Hematopoietic multipotent progenitor cell treated with erythropoietin and hydrocortisone succinate and interleukin-3 and kit ligand, for 8 days (in vitro differentiated cells): ENCODE results near the gene ARMC9.
"Not testable (repeated sequence)": the region's sequence is repeated elsewhere in the genome, so short reads cannot be mapped to it uniquely, and the experiment has no call there.

ENCODE experiments used
- DNase-seq: peaks from one replicate; pipeline ENCODE4 v3.0.0-alpha.2; 2015

The ARMC9 gene

DNA sequence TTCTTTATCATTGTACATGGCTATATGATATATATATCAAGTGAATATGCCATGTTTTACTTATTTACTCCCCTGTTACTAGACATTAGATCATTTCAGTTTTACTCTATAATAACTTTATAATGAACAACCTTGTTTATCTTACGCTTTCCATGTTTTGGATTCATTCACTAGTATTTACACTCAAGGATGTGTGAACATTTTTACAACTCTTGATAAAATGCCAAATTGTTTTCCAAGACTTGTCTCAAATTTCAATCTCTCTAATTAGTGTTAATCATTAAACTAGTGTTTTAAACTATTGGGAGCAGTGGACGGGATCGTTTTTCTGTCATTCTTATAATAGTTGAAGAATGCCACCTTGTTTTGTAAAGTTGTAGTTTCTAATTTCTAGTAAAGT is 145.6 kb downstream of the ARMC9 start:
- DNase-seq = no peak

DNA sequence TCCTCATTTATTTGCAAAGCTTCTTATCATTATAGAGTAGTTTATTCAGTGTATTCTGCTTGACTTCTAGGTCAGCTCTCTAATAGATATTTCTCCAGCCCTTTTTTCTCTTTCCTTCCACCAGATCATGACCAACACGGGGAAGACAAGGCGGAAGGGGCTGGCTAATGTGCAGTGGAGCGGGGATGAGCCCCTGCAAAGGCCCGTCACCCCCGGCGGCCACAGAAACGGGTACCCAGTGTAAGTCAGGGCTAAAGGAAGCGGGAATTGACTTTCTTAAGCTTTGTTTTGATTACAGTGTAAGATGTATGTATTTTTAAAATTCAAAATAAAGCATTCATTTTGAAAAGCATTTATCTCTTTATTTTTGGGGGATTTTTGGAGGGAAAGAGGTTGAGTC is 146.4 kb downstream of the ARMC9 start:
- no peak for DNase-seq

DNA sequence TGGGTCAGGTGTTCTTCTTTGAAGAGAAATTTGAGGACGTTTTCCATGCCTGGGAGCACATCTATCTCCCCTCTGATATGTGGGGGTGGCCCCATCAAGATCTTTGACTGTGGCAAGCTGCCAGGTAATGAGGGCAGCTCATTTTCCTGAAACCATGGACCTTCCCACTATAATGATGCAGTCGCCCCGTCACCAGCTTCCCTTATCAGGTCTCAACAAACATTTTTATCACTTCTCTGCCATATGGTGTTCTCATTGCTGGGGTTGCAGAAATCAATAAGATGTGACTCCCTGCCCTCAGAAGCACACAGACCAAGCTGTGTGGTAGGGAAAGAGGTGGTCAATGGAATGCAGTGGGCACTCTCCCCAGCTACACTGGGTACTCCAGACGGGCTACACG is 148.7 kb downstream of the ARMC9 start:
- peak; percentile 95 for DNase-seq

DNA sequence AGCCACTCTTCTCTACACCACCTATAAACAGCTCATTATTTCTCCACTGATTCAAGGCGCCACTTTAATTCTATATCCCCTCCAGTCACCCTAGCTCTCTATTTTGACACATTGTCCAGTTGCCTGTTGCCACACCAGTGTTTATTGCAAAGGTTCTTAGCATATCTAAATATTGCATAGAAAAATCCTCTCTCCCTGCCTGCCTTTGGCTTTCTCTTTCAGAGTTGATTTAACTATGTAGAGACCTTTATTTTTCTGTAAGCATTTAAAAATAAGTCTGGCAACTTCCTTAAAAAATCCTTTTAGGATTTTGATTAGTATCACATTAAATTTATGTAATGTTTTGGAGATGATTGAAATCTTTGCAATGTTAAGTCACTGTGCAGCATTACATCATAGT is 149.2 kb downstream of the ARMC9 start:
- DNase-seq = no peak

DNA sequence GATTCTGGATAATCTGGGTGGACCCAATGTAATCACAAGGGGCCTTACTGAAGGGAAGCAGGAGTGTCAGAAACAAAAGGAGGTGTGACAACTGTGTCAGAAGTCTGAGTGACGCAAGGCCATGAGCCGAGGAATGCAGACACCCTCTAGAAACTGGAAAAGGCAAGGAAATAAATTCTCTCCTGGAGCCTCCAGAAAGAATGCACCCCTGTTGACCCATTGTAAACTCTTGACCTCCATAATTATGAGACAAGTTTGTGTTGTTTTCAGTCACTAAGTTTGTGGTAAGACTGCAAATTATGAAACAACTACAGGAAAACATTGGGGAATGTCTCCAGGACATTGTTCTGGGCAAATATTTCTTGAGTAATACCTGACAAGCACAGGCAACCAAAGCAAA is 149.7 kb downstream of the ARMC9 start:
- no peak for DNase-seq

DNA sequence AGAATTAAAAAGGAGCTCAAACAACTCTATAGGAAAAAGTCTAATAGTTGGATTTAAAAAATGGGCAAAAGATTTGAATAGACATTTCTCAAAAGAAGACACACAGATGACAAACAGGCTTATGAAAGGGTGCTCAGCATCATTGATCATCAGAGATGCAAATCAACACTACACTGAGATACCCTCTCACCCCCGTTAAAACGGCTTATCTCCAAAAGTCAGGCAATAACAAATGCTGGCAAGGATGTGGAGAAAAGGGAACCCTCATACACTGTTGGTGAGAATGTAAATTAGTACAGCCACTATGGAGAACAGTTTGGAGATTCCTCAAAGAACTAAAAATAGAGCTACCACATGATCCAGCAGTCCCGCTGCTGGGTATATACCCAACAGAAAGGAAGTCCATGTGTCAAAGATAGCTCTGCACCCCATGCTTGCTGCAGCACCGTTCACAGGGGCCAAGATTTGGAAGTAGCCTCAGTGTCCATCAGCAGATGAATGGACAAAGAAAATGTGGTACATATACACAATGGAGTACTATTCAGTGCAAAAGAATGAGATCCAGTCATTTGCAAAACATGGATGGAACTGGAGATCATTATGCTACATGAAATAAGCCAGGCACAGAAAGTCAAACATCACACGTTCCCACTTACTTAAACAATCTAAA is 150.4 kb downstream of the ARMC9 start:
- peak; percentile 38 for DNase-seq

DNA sequence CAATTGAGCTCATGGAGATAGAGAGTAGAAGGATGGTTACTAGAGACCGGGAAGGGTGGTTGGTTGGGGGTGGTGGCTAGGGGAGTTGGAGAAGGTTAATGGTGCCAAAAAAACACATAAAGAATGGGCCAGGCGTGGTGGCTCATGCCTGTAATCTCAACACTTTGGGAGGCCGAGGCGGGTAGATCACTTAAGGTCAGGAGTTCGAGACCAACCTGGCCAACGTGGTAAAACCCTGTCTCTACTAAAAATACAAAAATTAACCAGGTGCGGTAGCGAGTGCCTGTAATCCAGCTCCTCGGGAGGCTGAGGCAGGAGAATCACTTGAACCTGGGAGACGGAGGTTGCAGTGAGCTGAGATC is 150.9 kb downstream of the ARMC9 start:
- not testable (repeated sequence) for DNase-seq

DNA sequence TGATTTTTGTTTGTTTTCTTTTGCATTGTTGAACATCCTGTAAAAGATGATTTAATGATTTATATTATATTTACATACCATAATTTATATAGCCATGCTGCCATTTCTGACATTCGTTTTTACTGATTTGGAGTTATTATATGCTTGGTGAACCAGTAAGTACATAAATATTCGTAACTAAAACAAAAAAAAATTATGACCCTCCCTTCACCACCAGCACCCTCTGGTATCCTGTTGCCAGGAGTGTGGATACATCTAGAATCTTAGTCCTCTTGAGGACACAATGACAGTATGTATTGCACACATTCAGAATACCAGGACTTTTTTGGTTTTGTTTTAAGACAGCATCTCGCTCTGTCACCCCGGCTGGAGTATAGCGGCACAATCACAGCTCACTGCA is 153.2 kb downstream of the ARMC9 start:
- DNase-seq = no peak

DNA sequence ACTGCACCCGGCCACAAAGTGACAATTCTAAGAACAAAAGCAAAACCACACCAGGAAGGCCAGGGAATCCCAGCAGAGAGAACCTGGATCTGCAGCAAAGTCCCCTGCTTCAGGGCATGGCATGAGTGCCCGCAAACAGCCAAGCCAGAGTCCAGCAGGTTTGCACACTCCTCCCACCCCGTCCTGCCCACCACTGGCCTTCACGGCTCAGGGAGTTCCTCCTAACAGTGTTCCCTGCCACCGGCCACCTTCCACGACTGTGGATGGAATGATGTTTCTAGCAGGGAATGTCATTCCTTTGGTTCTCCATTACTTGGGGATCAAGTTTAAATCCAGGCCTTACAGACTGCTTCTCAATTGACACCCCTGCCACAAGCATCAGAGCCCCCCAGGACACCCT is 155.0 kb downstream of the ARMC9 start:
- DNase-seq = no peak

DNA sequence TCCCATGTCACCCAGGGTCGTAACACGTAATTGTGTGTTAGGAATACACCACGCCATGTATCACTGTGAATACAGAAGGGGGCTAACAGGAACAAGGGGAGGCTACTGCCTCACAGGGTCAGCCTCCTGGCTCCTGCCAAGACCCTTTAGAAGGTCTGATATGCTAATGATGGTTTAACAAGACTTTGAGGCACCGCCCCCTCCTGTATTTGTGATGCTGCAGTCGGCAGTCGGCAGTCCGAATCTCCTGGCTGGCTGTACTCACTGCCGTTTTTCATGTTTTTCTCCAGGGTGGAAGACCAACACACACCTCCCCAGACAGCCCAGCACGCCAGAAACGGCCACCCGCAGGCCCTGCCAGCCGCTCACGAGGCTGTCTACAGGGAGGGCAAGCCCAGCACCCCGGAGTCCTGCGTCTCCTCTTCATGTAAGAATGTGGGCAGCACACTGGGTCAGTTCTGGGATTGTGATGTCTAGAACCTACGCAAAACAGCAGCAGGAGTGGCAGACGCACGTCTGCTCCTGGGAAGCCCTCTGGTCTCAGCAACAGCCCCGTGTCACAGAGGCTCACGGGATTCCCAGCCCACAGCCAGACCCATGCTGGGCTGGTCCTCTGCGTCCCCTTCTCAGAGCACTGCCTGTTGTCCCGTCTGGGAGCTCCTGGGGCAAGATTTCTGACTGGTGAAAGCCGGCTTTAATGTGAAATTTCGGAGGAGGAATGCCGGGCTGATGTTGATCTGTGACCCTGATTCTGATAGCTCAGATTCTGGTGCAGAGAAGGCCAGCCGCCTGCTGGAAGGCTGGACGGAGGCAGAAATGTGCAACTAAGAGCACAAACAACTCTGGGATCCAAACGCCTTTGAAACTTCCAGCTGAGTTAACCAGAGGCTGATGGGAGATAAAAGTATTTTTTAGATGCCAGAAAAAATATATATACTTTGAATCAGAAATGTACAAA is 157.4 kb downstream of the ARMC9 start:
- DNase-seq = no peak

DNA sequence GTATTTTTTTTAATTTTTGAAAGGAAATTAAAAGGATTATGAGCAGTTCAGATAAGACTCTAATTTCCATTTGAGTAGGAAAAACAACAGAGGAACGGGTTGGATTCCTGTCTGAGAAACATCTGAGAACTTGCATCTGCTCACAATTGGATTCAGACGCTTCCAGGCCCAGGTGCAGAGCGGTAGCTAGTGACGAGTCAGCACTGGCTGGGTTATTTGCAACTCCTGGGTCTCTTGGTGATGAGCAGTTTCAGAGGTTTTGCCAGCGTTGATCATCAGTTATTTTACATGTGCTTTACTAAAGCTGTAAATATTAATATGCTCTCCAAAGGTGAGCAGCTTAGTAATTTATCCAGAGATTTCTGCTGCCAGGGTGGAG is 158.0 kb downstream of the ARMC9 start:
- DNase-seq = no peak

DNA sequence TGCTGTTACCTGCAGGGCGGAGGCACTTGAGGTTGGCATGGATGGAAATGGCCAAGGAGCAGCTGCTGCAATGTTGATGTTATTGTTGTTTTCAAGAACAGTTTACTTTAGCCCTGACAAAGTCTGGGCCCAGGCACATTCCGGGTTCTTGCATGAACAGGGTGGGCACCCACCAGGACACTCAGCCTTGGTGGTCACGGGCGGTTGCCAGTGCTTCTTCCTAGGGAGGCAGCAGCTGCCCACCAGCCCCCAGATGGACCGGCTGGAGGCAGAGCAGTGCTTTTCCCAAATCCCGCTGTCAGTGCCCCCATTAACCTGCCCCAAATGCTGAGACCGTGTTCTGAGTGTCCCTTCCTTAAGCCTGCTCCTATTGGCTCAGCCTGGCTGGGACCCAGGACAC is 158.6 kb downstream of the ARMC9 start:
- no peak for DNase-seq

DNA sequence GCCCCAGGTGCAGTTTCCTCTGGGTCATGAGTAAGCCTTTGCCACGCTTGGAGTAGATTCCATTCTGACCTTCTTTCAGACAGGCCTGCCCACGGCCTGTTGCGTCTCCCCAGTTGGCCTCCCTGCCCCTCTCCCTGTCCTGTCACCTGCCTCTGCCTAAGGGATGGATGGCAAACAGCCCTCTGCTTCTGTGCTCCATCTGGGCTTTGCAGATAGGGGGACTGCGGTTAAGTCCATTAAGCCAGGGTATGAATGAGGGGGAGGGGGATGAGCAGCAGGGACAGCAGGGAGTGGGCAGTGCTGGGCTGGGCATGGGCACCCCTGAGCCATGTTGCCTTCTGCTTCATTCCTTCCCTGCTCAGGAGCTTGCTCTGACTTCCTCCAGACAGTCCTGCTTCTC is 159.5 kb downstream of the ARMC9 start:
- DNase-seq = no peak

DNA sequence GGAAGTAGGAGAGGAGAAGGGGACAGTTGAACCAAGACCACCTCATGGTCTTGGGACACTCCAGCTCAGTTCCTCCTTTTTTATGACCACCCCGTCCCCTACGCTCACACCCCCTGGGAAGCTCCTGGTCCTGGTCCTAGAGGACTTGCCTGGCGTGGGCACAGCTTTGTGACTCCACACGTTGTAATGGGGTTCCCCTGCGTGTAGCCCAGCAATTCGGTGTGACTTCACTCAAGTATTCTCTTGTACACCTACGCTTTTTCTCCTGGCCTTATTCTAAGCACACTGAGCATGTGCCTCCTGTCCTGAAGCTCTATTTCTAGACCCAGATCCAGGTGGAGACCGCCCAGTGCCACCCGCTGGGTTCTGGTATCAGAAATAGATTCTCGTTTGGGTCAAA is 161.0 kb downstream of the ARMC9 start:
- DNase-seq = no peak

DNA sequence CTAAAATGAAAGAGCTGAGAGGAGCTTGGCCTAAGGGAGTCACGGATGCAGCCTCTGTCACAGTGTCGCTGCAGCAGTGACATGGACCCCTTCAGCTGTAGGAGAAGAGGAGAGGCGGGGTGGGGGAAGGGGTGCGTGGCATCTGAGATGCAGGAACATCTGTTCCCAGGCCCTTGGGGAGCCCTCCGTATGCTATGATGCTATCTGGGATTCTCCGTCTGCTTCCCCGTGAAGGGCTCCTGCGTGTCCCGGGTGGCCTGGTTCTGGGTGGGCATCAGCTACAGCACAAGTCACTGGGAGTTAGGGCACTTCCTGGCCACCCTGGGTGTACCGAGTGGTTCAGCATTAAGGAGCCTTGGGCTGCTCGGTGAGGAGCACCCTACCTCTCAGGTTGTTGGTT is 161.5 kb downstream of the ARMC9 start:
- no peak for DNase-seq

DNA sequence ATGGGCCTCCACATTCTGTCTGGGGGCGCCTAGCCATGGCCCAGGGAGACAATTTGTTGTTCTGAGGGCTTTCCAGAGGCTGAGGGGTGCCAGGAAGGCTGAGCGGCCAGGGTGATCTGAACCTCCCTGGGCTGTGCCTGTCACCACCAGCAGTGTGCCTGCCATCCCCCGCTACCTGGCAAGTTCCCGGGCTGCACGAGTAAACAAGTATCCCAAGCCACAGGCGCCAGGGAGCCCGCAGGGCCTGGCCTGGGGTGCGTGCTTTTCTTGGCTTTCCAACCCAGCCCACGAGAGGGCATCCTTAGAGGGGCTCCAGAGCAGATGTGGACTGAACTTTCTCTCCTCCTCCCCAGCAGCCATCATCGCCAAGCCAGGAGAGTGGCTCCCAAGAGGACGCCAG is 162.0 kb downstream of the ARMC9 start:
- DNase-seq = no peak

DNA sequence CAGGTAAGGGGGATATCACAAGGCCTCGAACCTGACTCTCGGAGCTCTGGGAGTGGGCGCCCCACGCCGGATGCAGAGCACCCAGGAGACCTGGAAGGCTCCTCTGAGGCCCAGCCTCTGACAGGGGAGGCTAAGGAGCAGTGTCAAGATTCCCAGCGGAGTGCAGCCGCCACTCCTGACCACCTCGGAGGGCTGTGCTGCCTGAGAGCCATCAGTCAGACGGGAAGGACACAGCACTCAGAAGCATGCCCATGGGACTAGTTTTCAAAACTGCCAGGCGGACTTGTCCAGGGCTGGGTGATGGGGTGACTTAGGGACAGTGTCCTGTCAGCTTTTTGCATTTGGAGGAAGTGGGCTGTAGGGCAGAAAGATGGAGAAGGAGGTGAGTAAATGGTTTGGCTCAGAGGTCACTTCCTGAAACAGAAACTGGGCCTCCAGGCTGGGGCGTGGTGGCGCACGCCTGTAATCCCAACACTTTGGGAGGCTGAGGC is 162.5 kb downstream of the ARMC9 start:
- DNase-seq = no peak

DNA sequence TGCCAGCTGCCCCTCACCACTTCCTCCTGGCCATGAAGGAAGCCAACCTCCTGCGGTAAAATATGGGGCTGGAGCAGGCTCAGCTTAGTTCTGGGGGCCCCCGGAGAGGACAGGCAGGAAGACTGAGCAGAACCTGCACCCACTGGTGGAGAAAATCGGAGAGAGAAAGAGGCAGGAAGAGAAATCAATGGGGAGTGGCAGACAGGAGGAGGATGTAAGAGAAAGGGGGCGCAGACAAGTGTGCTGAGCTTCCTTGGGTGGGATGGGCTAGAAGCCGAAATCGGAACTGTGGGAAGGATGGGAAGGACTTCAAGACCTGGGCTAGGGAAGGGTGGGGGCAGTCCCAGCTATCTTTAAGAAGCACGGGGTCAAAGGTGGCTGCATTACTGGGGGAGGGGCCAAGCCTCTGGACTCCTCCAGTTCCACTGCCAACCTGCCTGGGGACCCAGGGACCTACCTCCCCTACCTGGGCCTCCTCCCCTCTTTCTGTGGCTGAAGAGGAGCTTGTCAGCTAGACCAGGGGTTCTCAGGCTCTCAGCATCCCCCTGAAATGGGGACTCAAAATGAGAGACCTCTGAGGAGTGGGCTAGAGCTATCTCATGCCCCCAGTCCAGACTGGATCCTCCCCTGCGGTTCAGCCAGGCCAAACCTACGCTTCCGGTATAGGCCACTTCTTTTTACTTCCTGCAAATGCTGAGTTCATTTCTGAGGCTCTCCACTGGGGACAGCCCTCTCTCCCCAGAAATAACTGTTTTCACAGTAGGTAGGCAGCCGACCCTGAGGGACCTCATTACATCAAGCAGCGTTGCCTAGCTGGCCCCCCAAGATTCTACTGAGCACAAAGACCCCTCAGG is 163.5 kb downstream of the ARMC9 start:
- peak; percentile 78 for DNase-seq

DNA sequence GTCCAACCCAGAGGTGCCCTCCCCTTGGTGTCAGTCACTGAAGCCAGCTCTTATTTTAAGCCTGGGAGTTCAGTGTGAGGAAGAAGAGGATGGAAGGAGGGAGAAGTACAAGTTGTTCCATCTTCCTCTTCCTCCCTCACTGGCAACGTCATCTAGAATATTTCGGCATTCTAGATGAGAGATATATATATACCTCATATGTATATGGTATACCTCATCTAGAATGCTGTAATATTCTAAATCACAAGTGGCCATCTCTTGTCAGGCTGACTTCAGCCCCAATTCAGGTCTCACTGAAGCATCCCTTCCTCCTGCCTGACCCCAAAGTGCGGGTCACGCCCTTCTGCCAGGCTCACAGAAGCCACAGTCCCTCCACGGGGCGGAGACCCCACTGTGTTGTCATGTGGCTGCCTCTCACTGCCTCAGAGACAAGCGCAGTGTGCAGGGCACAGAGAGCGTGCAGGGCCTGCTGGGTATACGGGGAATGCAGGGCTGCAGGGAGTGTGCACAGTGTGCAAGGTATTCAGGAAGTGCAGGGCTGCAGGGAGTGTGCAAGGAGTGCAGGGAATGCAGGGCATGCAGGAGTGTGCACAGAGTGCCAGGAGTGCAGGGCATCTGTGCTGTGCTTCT is 164.2 kb downstream of the ARMC9 start:
- peak; percentile 27 for DNase-seq

DNA sequence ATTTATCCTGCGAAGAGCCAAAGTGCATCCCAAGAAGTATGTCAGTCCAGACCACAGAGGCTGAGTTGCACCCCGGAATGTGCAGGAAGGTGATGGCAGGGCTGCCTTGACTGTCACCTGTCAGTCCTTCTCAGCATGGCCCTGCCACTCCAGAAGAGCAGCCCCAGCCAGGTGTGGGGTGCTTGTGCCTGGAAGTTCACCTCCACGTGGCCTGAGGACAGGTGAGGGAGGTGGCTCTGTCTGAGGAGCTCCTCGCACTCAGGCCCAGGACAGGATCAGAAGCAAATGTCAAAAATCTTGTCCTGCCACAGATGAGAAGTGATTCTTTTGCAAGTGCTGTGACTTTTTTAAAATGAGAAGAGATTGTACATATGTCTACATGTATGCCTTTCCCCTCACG is 165.6 kb downstream of the ARMC9 start:
- DNase-seq = no peak

DNA sequence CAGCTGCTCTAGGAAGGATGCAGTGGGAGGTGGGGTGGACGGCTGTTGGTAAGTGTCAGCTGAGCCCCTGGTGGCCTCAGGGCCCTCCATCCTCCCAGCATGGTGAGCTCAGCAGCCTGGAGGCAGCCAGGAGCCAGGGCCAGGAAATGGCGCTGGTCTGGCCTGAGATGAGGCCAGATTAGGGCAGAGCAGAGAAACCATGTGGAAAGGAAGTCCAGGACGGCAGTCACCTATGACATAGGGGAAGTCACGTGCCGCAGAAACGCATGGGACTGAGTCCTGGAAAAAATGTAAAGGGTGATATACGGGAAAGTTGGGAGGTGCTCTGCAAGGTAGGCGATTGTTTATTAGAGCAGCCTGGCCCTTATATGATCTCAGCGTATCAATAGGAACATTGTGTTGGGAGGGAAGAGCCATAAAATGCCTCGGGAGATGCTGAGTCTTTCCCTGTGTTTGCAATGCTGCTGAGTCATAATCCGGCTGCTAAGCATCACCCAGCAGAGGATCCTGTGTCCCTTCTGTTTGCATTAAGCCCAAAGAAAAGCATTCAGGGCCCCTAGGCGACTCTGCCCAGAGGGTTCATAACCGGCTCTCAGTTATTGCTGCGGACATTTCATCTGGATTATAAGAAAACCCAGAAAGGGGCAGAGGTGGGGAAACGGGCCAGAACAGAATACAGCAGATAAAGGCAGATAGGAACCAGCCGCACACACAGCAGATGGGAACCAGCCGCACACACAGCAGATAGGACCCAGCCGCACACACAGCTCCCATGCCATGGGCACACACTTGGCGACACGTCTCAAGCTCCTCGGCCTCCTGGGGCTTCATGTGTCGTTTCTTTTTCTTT is 166.8 kb downstream of the ARMC9 start:
- DNase-seq = no peak

DNA sequence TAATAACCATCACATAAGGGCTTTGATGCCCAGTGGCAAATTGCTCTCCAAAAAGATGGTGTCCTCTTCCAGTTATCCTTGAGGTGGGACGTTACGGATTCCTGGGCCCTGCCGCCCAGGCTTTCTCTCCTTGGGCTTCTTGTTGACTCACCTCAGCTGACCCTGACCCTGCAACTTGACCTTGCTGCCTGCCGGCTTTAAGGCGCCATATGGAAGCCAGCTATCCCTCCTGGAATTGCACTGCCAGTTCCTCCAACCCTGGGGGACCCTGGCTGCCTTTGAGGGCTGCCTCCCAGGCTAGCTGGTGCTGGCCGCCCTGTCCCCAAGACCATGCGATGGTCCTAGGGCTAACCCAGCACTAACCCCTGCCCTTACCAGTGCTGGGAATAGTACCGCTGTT is 168.7 kb downstream of the ARMC9 start:
- DNase-seq = no peak
